Endothelial cell of umbilical vein (primary cell): ENCODE data around the gene ATP13A2. TPM values are rescaled to one million over a fixed set of nuclear protein-coding genes. Genes with fewer than 3 reads are reported as not detected.

ENCODE experiments used
- BruUV-seq: library from RNA; stranded (reverse); fragments of 400-500 nt; replicated peaks from 2 replicates; lab custom pipeline; 2021; lab: Mats Ljungman, UMichigan
- CTCF ChIA-PET: fragments of 300-600, 350-600 bp; sonication (Branson Sonifier 250); formaldehyde crosslinking; loops from one replicate; lab custom pipeline; 2021; ENCODE audit warnings: antibody characterized with exemption, inconsistent platforms; lab: Charles Lee
- POLR2A ChIA-PET: fragments of 300-600, 350-600 bp; sonication (Branson Sonifier 250); formaldehyde crosslinking; loops from one replicate; lab custom pipeline; 2021; ENCODE audit warnings: antibody characterized with exemption, inconsistent platforms; lab: Charles Lee
- DNase-seq: peaks from one replicate; pipeline ENCODE4 v3.0.0-alpha.2; 2011; ENCODE audit warnings: low read depth, low spot score
- FAIRE-seq: peaks from 2 replicates; lab custom pipeline; 2011; peaks lifted over from hg19 to GRCh38; lab: Jason Lieb, UNC
- H2AFZ ChIP-seq: 2 replicates; pipeline ENCODE4 v1.6.0; 2012; ENCODE audit warnings: low read depth, low read length, control low read depth, inconsistent platforms
- H3K27ac ChIP-seq: 2 replicates; pipeline ENCODE4 v1.5.1; 2011; ENCODE audit warnings: low read depth, mild to moderate bottlenecking, control low read depth, low read length, moderate library complexity; ENCODE audit not compliant: insufficient read depth
- H3K27me3 ChIP-seq, 2 experiments: 2 replicates each; pipeline versions ENCODE4 v1.6.0 to v1.6.1; 2011; ENCODE audit warnings: low read length in 2 of 2, mixed read lengths in 1 of 2; ENCODE audit not compliant: control insufficient read depth in 2 of 2, insufficient read depth in 2 of 2
- H3K36me3 ChIP-seq, 2 experiments: 2 replicates in 1 of 2; 3 replicates in 1 of 2; pipeline ENCODE4 v1.5.1; 2011; ENCODE audit warnings: low read length in 2 of 2, mild to moderate bottlenecking in 1 of 2, moderate library complexity in 1 of 2; ENCODE audit not compliant: control insufficient read depth in 2 of 2, insufficient read depth in 2 of 2; ENCODE audit errors: extremely low read depth in 1 of 2
- H3K4me1 ChIP-seq: 3 replicates; pipeline ENCODE4 v1.5.1; 2011; ENCODE audit warnings: mild to moderate bottlenecking, low read length; ENCODE audit not compliant: control insufficient read depth, insufficient read depth; ENCODE audit errors: extremely low read depth
- H3K4me2 ChIP-seq: 2 replicates; pipeline ENCODE4 v1.6.1; 2011; ENCODE audit warnings: low read length, control low read depth, mixed read lengths; ENCODE audit not compliant: insufficient read depth
- H3K4me3 ChIP-seq, 3 experiments: fragments of 200-600 bp in 1 of 3; sonication (generic), shearing (Covaris generic) in 1 of 3; replicated peaks in 1 of 3; 2 replicates each; pipeline ENCODE4 v1.5.1; 2011 to 2016; ENCODE audit warnings: control low read depth in 3 of 3, low read length in 3 of 3, mild to moderate bottlenecking in 2 of 3, inconsistent platforms in 1 of 3, low read depth in 1 of 3, moderate library complexity in 1 of 3; ENCODE audit not compliant: insufficient read depth in 1 of 3
- H3K79me2 ChIP-seq: 2 replicates; pipeline ENCODE4 v1.6.0; 2012; ENCODE audit warnings: low read length, inconsistent platforms; ENCODE audit not compliant: control insufficient read depth, insufficient read depth
- H3K9ac ChIP-seq: replicated peaks from 2 replicates; pipeline ENCODE3; 2011; ENCODE audit warnings: low read length, control low read depth; ENCODE audit not compliant: insufficient read depth; ENCODE audit errors: extremely low read depth
- H3K9me1 ChIP-seq: replicated peaks from 3 replicates; pipeline ENCODE4 v1.6.0; 2011; ENCODE audit warnings: mild to moderate bottlenecking, low read length; ENCODE audit not compliant: control insufficient read depth, insufficient read depth; ENCODE audit errors: extremely low read depth
- H3K9me3 ChIP-seq: replicated peaks from 2 replicates; pipeline ENCODE4 v1.5.1; 2012; ENCODE audit warnings: low read length, inconsistent platforms; ENCODE audit not compliant: control insufficient read depth, insufficient read depth
- H4K20me1 ChIP-seq: replicated peaks from 2 replicates; pipeline ENCODE3; 2011; ENCODE audit warnings: mild to moderate bottlenecking, low read length; ENCODE audit not compliant: control insufficient read depth, insufficient read depth; ENCODE audit errors: extremely low read depth
- EZH2 ChIP-seq: IDR thresholded peaks from 2 replicates; pipeline ENCODE4 v1.6.1; 2012; ENCODE audit warnings: borderline replicate concordance, low read depth, mild to moderate bottlenecking, moderate library complexity, low read length, inconsistent platforms; ENCODE audit not compliant: severe bottlenecking
- FOS ChIP-seq: IDR thresholded peaks from 2 replicates; pipeline ENCODE4 v1.6.1; 2011; ENCODE audit warnings: mild to moderate bottlenecking, low read length, moderate library complexity, borderline replicate concordance; ENCODE audit not compliant: insufficient read depth
- GATA2 ChIP-seq: IDR thresholded peaks from 2 replicates; pipeline ENCODE4 v1.7.0; 2011; ENCODE audit warnings: low read depth, mild to moderate bottlenecking, moderate library complexity, mixed read lengths, low read length; ENCODE audit not compliant: insufficient read length, insufficient read depth
- JUN ChIP-seq: IDR thresholded peaks from 2 replicates; pipeline ENCODE4 v1.6.1; 2011; ENCODE audit warnings: borderline replicate concordance, low read depth; ENCODE audit not compliant: insufficient read length, insufficient read depth
- MYC ChIP-seq: IDR thresholded peaks from one replicate; pipeline ENCODE4 v1.6.1; 2011; ENCODE audit warnings: mild to moderate bottlenecking, low read depth, low read length
- POLR2A ChIP-seq: IDR thresholded peaks from 2 replicates; pipeline ENCODE4 v1.6.1; 2012; ENCODE audit warnings: low read depth, mild to moderate bottlenecking, control low read depth, low read length
- POLR2AphosphoS5 ChIP-seq: IDR thresholded peaks from 2 replicates; pipeline ENCODE4 v1.6.1; 2012; ENCODE audit warnings: low read depth, mild to moderate bottlenecking, control low read depth, low read length, moderate library complexity; ENCODE audit not compliant: insufficient read depth
- dilution Hi-C: fragments of 300-500 bp; cut with MboI; formaldehyde crosslinking; loops from one replicate; pipeline ENCODE4 v1.15.0; 2019; ENCODE audit warnings: low sequenced_read_pairs; ENCODE audit not compliant: extremely low pct_ligation_motif_present
- intact Hi-C: fragments of 100-400 bp; cut with micrococcal nuclease; formaldehyde crosslinking; loops from one replicate; pipeline ENCODE4 v1.10.0; 2022
- polyA plus RNA-seq, 4 experiments: library from polyadenylated mRNA; depleted of rRNA in 3 of 4; stranded (reverse) in 3 of 4; unstranded in 1 of 4; fragments of >200 nt; gene quantifications; 2 replicates each; pipeline versions ENCODE4 v1.2.1 to v1.2.3, GENCODE V29; 2011 to 2012; ENCODE audit warnings: missing spikeins in 1 of 4
- total RNA-seq: library from RNA; stranded (reverse); gene quantifications from 2 replicates; pipeline ENCODE4 v1.2.3, GENCODE V29; 2021
- TF ChIP-seq, protein P1 (sequence below), 2 donors: IDR thresholded peaks; 1 replicate in 1 of 2; 2 replicates in 1 of 2; pipeline ENCODE4 v1.5.1; 2011; ENCODE audit warnings: low read length in 2 of 2, mild to moderate bottlenecking in 2 of 2, moderate library complexity in 2 of 2, control low read depth in 1 of 2, inconsistent platforms in 1 of 2, low read depth in 1 of 2; ENCODE audit not compliant: insufficient read depth in 1 of 2; ENCODE audit errors: extremely low read depth in 1 of 2
- TF ChIP-seq, protein P2 (sequence below): IDR thresholded peaks from 2 replicates; pipeline ENCODE4 v1.6.1; 2011; ENCODE audit not compliant: insufficient read depth, insufficient read length

The ATP13A2 gene
- total and polyA plus RNA-seq, 2 donors (not counting 3 experiments of a cell fraction or from before 2014, with no cell fraction given), result 44.9 to 60.6 TPM

DNA sequence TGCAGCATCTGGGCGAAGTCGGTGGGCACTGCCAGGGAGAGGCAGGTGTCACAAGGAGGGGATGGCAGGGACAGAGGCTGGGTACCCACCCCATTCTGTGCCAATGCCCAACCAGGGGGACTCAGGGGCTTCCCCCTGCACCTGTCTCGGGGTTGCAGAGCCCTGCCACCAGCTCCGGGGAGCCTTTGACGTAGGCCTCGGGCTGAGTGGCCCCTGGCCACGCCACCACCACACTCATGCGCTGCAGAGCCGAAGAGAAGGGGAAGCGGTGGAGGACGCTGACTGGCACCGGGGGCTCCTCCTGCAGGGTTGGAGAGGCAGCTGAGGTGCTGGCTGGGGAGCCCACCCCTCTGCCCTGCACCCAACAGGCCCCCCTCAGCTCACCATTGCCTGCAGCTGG, 19.6 kb downstream of the ATP13A2 start:
- H3K4me2 ChIP-seq, result no peak overlapping the region
- POLR2A ChIA-PET, result no interaction called here
- no peaks in the 10 kb centered on the region for H3K79me2 ChIP-seq
- no peak overlapping the region for H2AFZ ChIP-seq
- no peak for TF ChIP-seq EZH2
- no TSS peak for BruUV-seq
- FAIRE-seq (no peak), DNase-seq (no peak)
- H3K27me3 ChIP-seq, result no peaks in the 10 kb centered on the region
- intact Hi-C loops, result no loop called here
- dilution Hi-C loops, result no loop called here
- no peak overlapping the region for H3K4me3 ChIP-seq
- H3K36me3 ChIP-seq, result peaks cover 0 to 21% of the 10 kb centered on the region in 2 experiments
- no peaks in the 10 kb centered on the region for H3K9me3 ChIP-seq
- H3K9ac ChIP-seq, result no peak overlapping the region
- H3K9me1 ChIP-seq, result no peaks in the 10 kb centered on the region
- H4K20me1 ChIP-seq, result no peaks in the 10 kb centered on the region
- no peak overlapping the region for H3K27ac ChIP-seq
- CTCF ChIA-PET, result no interaction called here
- no peaks in the 10 kb centered on the region for H3K4me1 ChIP-seq

DNA sequence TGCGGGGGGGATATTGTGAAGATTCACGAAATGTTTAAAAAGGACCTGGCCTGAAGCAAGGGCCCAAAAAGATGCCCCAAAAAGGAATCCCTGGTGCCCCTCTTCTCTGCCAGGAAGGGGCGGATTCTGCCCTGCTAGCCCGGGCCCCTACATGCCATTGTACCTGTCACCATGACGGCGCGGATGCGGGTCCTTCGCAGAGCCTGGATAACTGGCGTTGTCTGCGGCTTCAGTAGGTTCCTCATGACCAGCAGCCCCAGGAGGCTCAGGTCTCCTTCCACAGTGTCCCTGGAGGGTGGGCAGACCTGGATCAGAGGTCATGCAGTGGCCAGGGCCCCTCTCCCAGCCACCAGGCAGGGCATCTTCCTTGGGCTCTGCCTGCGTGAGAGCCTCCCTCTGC, 20.2 kb downstream of the ATP13A2 start:
- Histone ChIP-seq H3K4me3 (no peak overlapping the region), H2AFZ (no peak overlapping the region), H3K4me2 (no peak overlapping the region), H3K27me3 (no peaks in the 10 kb centered on the region), H3K9ac (no peak overlapping the region), H3K36me3 (peaks cover 0 to 16% of the 10 kb centered on the region in 2 experiments), H3K9me1 (no peaks in the 10 kb centered on the region), H3K27ac (no peak overlapping the region), H3K9me3 (no peaks in the 10 kb centered on the region), H3K79me2 (no peaks in the 10 kb centered on the region), H4K20me1 (no peaks in the 10 kb centered on the region), H3K4me1 (no peaks in the 10 kb centered on the region)
- BruUV-seq, result no TSS peak
- ChIA-PET POLR2A (no interaction called here), CTCF (interaction anchor here (1.0 to 1.4 kb wide), 2 partner anchors 28 to 31 kb away, joined by 3 to 4 read pairs; no protein-coding TSS in a partner anchor)
- FAIRE-seq (no peak), DNase-seq (no peak)
- TF ChIP-seq, protein P1, sequence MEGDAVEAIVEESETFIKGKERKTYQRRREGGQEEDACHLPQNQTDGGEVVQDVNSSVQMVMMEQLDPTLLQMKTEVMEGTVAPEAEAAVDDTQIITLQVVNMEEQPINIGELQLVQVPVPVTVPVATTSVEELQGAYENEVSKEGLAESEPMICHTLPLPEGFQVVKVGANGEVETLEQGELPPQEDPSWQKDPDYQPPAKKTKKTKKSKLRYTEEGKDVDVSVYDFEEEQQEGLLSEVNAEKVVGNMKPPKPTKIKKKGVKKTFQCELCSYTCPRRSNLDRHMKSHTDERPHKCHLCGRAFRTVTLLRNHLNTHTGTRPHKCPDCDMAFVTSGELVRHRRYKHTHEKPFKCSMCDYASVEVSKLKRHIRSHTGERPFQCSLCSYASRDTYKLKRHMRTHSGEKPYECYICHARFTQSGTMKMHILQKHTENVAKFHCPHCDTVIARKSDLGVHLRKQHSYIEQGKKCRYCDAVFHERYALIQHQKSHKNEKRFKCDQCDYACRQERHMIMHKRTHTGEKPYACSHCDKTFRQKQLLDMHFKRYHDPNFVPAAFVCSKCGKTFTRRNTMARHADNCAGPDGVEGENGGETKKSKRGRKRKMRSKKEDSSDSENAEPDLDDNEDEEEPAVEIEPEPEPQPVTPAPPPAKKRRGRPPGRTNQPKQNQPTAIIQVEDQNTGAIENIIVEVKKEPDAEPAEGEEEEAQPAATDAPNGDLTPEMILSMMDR (IDR thresholded peaks at IDR 0.05; ENCODE audit: extremely low read depth in 1 of 2, insufficient read depth in 1 of 2, low read depth in 1 of 2, low read length in 2 of 2), result no peak
- TF ChIP-seq FOS (no peak), EZH2 (no peak), POLR2A (no peak), JUN (no peak), MYC (no peak), GATA2 (no peak), POLR2AphosphoS5 (no peak)
- TF ChIP-seq, protein P2, sequence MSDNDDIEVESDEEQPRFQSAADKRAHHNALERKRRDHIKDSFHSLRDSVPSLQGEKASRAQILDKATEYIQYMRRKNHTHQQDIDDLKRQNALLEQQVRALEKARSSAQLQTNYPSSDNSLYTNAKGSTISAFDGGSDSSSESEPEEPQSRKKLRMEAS, result no peak
- intact Hi-C loops, result no loop called here
- dilution Hi-C loops, result no loop called here
